Stimulated activated CD4-positive, alpha-beta T cell treated with anti-CD3 and anti-CD28 coated beads, Interleukin-1b, Interleukin-23, amount 100 ng/mL, for 24 hours (primary cell): Measurements from ENCODE around the gene HOXA9.

Source experiments
- DNase-seq, 4 experiments: peaks; one replicate each; pipeline ENCODE4 v3.0.0-alpha.2; 2020; ENCODE audit warnings: low read depth in 4 of 4, low spot score in 1 of 4

HOXA9 gene

GRCh38 chr7:27201580-27202017 is 36.3 kb upstream of the HOXA9 start:
- no peak for DNase-seq

GRCh38 chr7:27200761-27201579 is 35.6 kb upstream of the HOXA9 start:
- DNase-seq = no peak

- no peak for DNase-seq
These were observed 34.8 kb upstream of the HOXA9 start, which contains the start of gene HOXA13 for GRCh38 chr7:27199849-27200760. TSS of gene HOXA13 (minus strand) at chr7:27200091. CDS start at chr7:27200077, 14 bp downstream.

- no peak for DNase-seq
These were observed 33.8 kb upstream of the HOXA9 start for GRCh38 chr7:27198871-27199801.

- DNase-seq = no peak
These were observed 33.0 kb upstream of the HOXA9 start for GRCh38 chr7:27198138-27198841.

- DNase-seq = no peak
These were observed 32.1 kb upstream of the HOXA9 start for GRCh38 chr7:27197137-27198042.

- peak; percentile 72 to 75 (median 74) for DNase-seq
These were observed 31.0 kb upstream of the HOXA9 start for GRCh38 chr7:27196287-27196767.

- DNase-seq = no peak
These were observed 29.5 kb upstream of the HOXA9 start for GRCh38 chr7:27194686-27195379.

- DNase-seq = no peak
These were observed 28.6 kb upstream of the HOXA9 start for GRCh38 chr7:27194002-27194352.

GRCh38 chr7:27193335-27194001 is 28.1 kb upstream of the HOXA9 start:
- DNase-seq = no peak

- no peak for DNase-seq
These were observed 27.4 kb upstream of the HOXA9 start for GRCh38 chr7:27192546-27193334.

GRCh38 chr7:27191833-27192545 is 26.7 kb upstream of the HOXA9 start:
- no peak for DNase-seq

- DNase-seq = no peak
These were observed 25.9 kb upstream of the HOXA9 start for GRCh38 chr7:27191161-27191731.

GRCh38 chr7:27189997-27190748 is 24.8 kb upstream of the HOXA9 start:
- no peak for DNase-seq

- no peak for DNase-seq
These were observed 24.1 kb upstream of the HOXA9 start for GRCh38 chr7:27189295-27189996.
